ENCODE results near the gene ITPA. TPM values are rescaled to one million over a fixed set of nuclear protein-coding genes. Genes with fewer than 3 reads are reported as not detected.

Gene ITPA
- total RNA-seq, 1 donor from 2014 or later: 52.5 TPM

DNA sequence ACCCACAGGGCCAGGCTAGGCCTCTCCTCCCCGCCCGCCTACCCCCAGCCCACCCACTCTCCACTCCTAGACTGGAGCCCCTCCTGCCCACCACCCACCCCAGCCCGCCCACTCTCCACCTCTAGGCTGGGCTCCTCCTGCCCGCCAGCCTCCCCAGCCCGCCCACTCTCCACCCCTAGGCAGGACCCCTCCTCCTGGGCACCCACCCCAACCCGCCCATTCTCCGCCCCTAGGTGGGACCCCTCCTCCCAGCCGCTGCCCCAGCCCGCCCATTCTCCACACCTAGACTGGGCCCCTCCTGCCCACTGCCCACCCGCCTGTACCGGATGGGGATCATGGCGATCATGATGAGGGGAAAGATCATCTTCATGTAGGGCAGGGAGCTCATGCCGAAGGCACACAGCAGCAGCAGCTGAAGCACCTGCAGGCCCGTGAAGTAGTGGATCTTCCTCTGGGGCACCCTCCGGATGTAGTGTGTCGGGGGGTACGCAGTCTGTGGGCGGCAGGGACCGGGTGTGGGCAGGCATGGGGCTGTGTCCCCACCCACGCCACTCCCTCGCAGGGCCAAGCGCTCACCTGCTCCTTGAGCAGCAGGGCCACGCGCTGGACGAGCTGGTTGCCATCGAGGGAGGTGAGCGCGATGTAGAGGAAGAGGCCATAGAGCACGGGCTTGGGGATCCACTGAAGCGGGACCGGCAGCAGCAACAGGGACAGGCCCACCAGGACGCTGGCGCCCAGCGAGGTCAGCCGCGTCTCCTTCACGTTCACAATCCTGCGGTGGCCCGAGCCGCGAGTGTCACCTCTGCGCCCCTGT lies 18.8 kb downstream of the ITPA start:
- Histone ChIP-seq H3K36me3 (peaks cover 0 to 10% of the 10 kb centered on the region in 2 donors), H3K4me3 (no peak overlapping the region), H3K4me1 (no peaks in the 10 kb centered on the region), H3K27me3 (no peaks in the 10 kb centered on the region), H3K27ac (no peak overlapping the region), H3K9me3 (no peaks in the 10 kb centered on the region)
- no peak for DNase-seq (ENCODE audit: extremely low spot score in 2 of 2)
- intact Hi-C loops (cut with DNase I): no loop called here
- no peak for TF ChIP-seq POLR2A (IDR thresholded peaks at IDR 0.05)
- TF ChIP-seq, protein P1, sequence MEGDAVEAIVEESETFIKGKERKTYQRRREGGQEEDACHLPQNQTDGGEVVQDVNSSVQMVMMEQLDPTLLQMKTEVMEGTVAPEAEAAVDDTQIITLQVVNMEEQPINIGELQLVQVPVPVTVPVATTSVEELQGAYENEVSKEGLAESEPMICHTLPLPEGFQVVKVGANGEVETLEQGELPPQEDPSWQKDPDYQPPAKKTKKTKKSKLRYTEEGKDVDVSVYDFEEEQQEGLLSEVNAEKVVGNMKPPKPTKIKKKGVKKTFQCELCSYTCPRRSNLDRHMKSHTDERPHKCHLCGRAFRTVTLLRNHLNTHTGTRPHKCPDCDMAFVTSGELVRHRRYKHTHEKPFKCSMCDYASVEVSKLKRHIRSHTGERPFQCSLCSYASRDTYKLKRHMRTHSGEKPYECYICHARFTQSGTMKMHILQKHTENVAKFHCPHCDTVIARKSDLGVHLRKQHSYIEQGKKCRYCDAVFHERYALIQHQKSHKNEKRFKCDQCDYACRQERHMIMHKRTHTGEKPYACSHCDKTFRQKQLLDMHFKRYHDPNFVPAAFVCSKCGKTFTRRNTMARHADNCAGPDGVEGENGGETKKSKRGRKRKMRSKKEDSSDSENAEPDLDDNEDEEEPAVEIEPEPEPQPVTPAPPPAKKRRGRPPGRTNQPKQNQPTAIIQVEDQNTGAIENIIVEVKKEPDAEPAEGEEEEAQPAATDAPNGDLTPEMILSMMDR (IDR thresholded peaks at IDR 0.05): no peak

DNA sequence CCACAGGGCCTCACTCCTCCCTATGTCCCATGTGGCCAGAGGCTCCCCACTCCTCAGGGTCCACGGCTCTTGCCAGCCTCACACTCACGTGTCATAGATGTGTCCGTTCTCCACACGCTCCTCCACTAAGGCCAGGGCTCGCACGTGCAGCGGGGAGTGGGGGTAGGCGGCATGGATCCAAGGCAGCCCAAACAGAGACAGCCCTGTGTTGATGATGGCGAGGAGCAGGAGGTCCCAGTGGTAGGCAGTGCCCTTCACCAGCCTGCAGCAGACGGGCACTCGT lies 19.4 kb downstream of the ITPA start:
- intact Hi-C loops (cut with DNase I): no loop called here
- no peaks in the 10 kb centered on the region for H3K9me3 ChIP-seq
- H3K4me3 ChIP-seq: no peak overlapping the region
- no peaks in the 10 kb centered on the region for H3K4me1 ChIP-seq
- no peak for DNase-seq (ENCODE audit: extremely low spot score in 2 of 2)
- no peak overlapping the region for H3K27ac ChIP-seq
- H3K36me3 ChIP-seq: peaks cover 0 to 4% of the 10 kb centered on the region in 2 donors
- H3K27me3 ChIP-seq: no peaks in the 10 kb centered on the region
- TF ChIP-seq POLR2A (IDR thresholded peaks at IDR 0.05) (no peak), POLR2AphosphoS5 (IDR thresholded peaks at IDR 0.05; ENCODE audit: insufficient read depth in 1 of 2, low read depth in 1 of 2) (no peak)
- TF ChIP-seq, protein P1 (IDR thresholded peaks at IDR 0.05): no peak

DNA sequence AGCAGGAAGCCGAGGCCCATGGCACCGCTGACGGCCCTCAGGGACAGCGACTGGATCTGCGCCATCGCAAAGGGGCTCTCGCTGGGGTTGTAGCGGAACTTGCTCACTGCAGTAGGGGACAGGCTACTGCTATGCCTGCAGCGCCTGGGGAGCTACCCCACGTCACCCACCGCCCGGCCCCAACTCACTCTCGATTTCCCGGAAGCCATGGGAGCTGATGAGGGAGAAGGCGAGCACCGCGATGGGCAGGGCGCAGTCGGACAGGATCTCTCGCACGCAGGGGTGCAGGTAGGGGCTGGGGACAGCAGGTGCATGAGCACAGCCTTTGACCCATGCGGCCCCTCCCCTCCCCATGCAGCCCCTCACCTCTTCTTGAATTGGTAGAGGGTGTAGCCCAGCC lies 19.9 kb downstream of the ITPA start:
- Histone ChIP-seq H3K27me3 (no peaks in the 10 kb centered on the region), H3K27ac (no peak overlapping the region), H3K4me3 (no peak overlapping the region), H3K9me3 (no peaks in the 10 kb centered on the region), H3K36me3 (no peaks in the 10 kb centered on the region), H3K4me1 (no peaks in the 10 kb centered on the region)
- no peak for DNase-seq (ENCODE audit: extremely low spot score in 2 of 2)
- intact Hi-C loops (cut with DNase I): no loop called here
- TF ChIP-seq, protein P1 (IDR thresholded peaks at IDR 0.05): no peak
- no peak for TF ChIP-seq POLR2AphosphoS5 (IDR thresholded peaks at IDR 0.05; ENCODE audit: insufficient read depth in 1 of 2, low read depth in 1 of 2)
- no peak for TF ChIP-seq POLR2A (IDR thresholded peaks at IDR 0.05)

GRCh38 chr20:3229798-3230197 lies 20.5 kb downstream of the ITPA start:
- H3K27ac ChIP-seq: no peak overlapping the region
- no peak for TF ChIP-seq POLR2AphosphoS5 (IDR thresholded peaks at IDR 0.05; ENCODE audit: insufficient read depth in 1 of 2, low read depth in 1 of 2)
- intact Hi-C loops (cut with DNase I): no loop called here
- H3K4me3 ChIP-seq: no peak overlapping the region
- no peaks in the 10 kb centered on the region for H3K27me3 ChIP-seq
- H3K36me3 ChIP-seq: no peaks in the 10 kb centered on the region
- no peaks in the 10 kb centered on the region for H3K4me1 ChIP-seq
- no peaks in the 10 kb centered on the region for H3K9me3 ChIP-seq
- DNase-seq (ENCODE audit: extremely low spot score in 2 of 2): no peak

DNA sequence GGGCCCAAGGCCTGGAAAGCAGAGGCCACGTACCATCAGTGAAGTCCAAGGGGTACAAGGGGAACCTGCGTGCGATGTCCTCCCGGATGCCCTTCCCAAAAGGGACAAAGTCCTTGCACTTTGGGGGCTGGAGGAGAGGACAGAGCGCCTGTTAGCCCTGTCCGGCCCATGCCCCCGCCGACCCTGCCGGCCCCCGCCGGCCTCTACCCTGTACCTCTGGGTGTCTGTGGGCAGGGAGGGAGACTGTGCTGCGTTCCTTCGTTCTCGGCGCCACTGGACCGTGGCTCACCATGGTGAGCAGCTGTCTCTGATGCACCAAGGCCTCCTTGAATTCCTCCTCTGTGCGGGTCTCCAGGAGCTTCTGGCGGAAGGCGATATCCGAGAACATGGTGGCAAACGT lies 21.8 kb downstream of the ITPA start:
- Histone ChIP-seq H3K27me3 (no peaks in the 10 kb centered on the region), H3K4me3 (no peak overlapping the region), H3K27ac (no peak overlapping the region), H3K36me3 (no peaks in the 10 kb centered on the region), H3K4me1 (no peaks in the 10 kb centered on the region), H3K9me3 (no peaks in the 10 kb centered on the region)
- intact Hi-C loops (cut with DNase I): no loop called here
- DNase-seq (ENCODE audit: extremely low spot score in 2 of 2): no peak
- TF ChIP-seq, protein P1 (IDR thresholded peaks at IDR 0.05): no peak
- TF ChIP-seq POLR2A (IDR thresholded peaks at IDR 0.05): no peak
- TF ChIP-seq POLR2AphosphoS5 (IDR thresholded peaks at IDR 0.05; ENCODE audit: insufficient read depth in 1 of 2, low read depth in 1 of 2): no peak
